H9 (cell line): ENCODE results near the gene EML1. TPM values are rescaled to one million over a fixed set of nuclear protein-coding genes. Genes with fewer than 3 reads are reported as not detected.

ENCODE experiments used
- DNase-seq: peaks from one replicate; pipeline ENCODE4 v3.0.0-alpha.2; 2017
- H2AFZ ChIP-seq: one replicate; pipeline ENCODE4 v1.6.1; 2013; ENCODE audit warnings: mild to moderate bottlenecking, low read length, control low read depth, moderate library complexity
- H2AK5ac ChIP-seq: 2 replicates; pipeline ENCODE4 v1.6.1; 2013; ENCODE audit warnings: low read length, control low read depth, mixed read lengths; ENCODE audit not compliant: insufficient read length
- H2BK120ac ChIP-seq: one replicate; pipeline ENCODE4 v1.6.1; 2013; ENCODE audit warnings: low read depth, mild to moderate bottlenecking, low read length, control low read depth, inconsistent platforms; ENCODE audit not compliant: poor library complexity, severe bottlenecking
- H2BK12ac ChIP-seq: 2 replicates; pipeline ENCODE4 v1.6.1; 2013; ENCODE audit warnings: low read length, control low read depth, mixed read lengths, low read depth; ENCODE audit not compliant: insufficient read length
- H2BK15ac ChIP-seq: 2 replicates; pipeline ENCODE4 v1.6.1; 2013; ENCODE audit warnings: low read depth, low read length, control low read depth
- H2BK20ac ChIP-seq: one replicate; pipeline ENCODE4 v1.6.1; 2013; ENCODE audit warnings: low read depth, mild to moderate bottlenecking, low read length, control low read depth, inconsistent platforms; ENCODE audit not compliant: poor library complexity, severe bottlenecking
- H2BK5ac ChIP-seq: 2 replicates; pipeline ENCODE4 v1.6.1; 2013; ENCODE audit warnings: low read length, control low read depth, mixed read lengths; ENCODE audit not compliant: insufficient read length
- H3K14ac ChIP-seq: 2 replicates; pipeline ENCODE4 v1.6.1; 2013; ENCODE audit warnings: low read length, control low read depth; ENCODE audit not compliant: insufficient read depth
- H3K18ac ChIP-seq: 2 replicates; pipeline ENCODE4 v1.6.1; 2013; ENCODE audit warnings: low read depth, mild to moderate bottlenecking, mixed read lengths, low read length, control low read depth; ENCODE audit not compliant: insufficient read length
- H3K23ac ChIP-seq: 2 replicates; pipeline ENCODE4 v1.6.1; 2013; ENCODE audit warnings: low read length, control low read depth, mixed read lengths, low read depth; ENCODE audit not compliant: insufficient read length
- H3K23me2 ChIP-seq: 2 replicates; pipeline ENCODE4 v1.6.1; 2013; ENCODE audit warnings: low read depth, mild to moderate bottlenecking, mixed read lengths, low read length, control low read depth; ENCODE audit not compliant: insufficient read length, poor library complexity, severe bottlenecking
- H3K27ac ChIP-seq: 2 replicates; pipeline ENCODE4 v1.5.1; 2013; ENCODE audit warnings: low read length, control low read depth, mixed read lengths, low read depth; ENCODE audit not compliant: insufficient read length
- H3K27me3 ChIP-seq: 2 replicates; pipeline ENCODE4 v1.6.1; 2013; ENCODE audit warnings: low read length, control low read depth, inconsistent platforms; ENCODE audit not compliant: insufficient read depth
- H3K4ac ChIP-seq: 2 replicates; pipeline ENCODE4 v1.6.1; 2013; ENCODE audit warnings: low read depth, mild to moderate bottlenecking, control low read depth, inconsistent platforms, low read length, moderate library complexity
- H3K4me1 ChIP-seq: 2 replicates; pipeline ENCODE4 v1.6.1; 2013; ENCODE audit warnings: low read length, control low read depth, inconsistent platforms; ENCODE audit not compliant: insufficient read depth
- H3K4me2 ChIP-seq: 2 replicates; pipeline ENCODE4 v1.6.1; 2013; ENCODE audit warnings: low read length, control low read depth, mixed read lengths; ENCODE audit not compliant: insufficient read length, insufficient read depth
- H3K56ac ChIP-seq: 2 replicates; pipeline ENCODE4 v1.6.1; 2013; ENCODE audit warnings: low read depth, mild to moderate bottlenecking, mixed read lengths, low read length, control low read depth; ENCODE audit not compliant: insufficient read length
- H3K79me1 ChIP-seq: 2 replicates; pipeline ENCODE4 v1.6.1; 2013; ENCODE audit warnings: low read depth, mild to moderate bottlenecking, moderate library complexity, low read length, control low read depth, inconsistent platforms; ENCODE audit not compliant: insufficient read depth, poor library complexity, severe bottlenecking
- H3K79me2 ChIP-seq: 2 replicates; pipeline ENCODE4 v1.6.1; 2013; ENCODE audit warnings: low read length, control low read depth, inconsistent platforms; ENCODE audit not compliant: insufficient read depth
- H3K9ac ChIP-seq: 2 replicates; pipeline ENCODE4 v1.6.1; 2013; ENCODE audit warnings: low read length, control low read depth, mixed read lengths; ENCODE audit not compliant: insufficient read length; ENCODE audit errors: extremely low read depth
- H3K9me3 ChIP-seq: one replicate; pipeline ENCODE4 v1.6.1; 2013; ENCODE audit warnings: low read depth, low read length, inconsistent platforms; ENCODE audit not compliant: control insufficient read depth
- H3T11ph ChIP-seq: one replicate; pipeline ENCODE4 v1.6.1; 2013; ENCODE audit warnings: mild to moderate bottlenecking, low read length, control low read depth, inconsistent platforms
- H4K20me1 ChIP-seq: one replicate; pipeline ENCODE4 v1.6.1; 2013; ENCODE audit not compliant: control insufficient read depth, insufficient read length, insufficient read depth
- H4K5ac ChIP-seq: 2 replicates; pipeline ENCODE4 v1.6.1; 2013; ENCODE audit warnings: low read depth, mild to moderate bottlenecking, mixed read lengths, low read length, control low read depth; ENCODE audit not compliant: insufficient read length
- H4K8ac ChIP-seq: replicated peaks from 2 replicates; pipeline ENCODE4 v1.6.1; 2013; ENCODE audit warnings: low read length, control low read depth, mixed read lengths, low read depth; ENCODE audit not compliant: insufficient read length
- H4K91ac ChIP-seq: 2 replicates; pipeline ENCODE4 v1.6.1; 2013; ENCODE audit warnings: low read depth, mild to moderate bottlenecking, moderate library complexity, mixed read lengths, low read length, control low read depth; ENCODE audit not compliant: insufficient read length
- H3K27ac Mint-ChIP-seq, 3 experiments: 2 replicates in 2 of 3; 3 replicates in 1 of 3; pipeline ENCODE4 v1.8.0; 2020 to 2021; ENCODE audit warnings: mixed read lengths in 3 of 3, mild to moderate bottlenecking in 1 of 3, moderate library complexity in 1 of 3
- H3K27me3 Mint-ChIP-seq: 2 replicates; pipeline ENCODE4 v1.8.0; 2021; ENCODE audit warnings: low read depth, mild to moderate bottlenecking, moderate library complexity, mixed read lengths
- H3K36me3 Mint-ChIP-seq, 3 experiments: 2 replicates in 2 of 3; 3 replicates in 1 of 3; pipeline ENCODE4 v1.8.0; 2020 to 2021; ENCODE audit warnings: low read depth in 3 of 3, mixed read lengths in 3 of 3; ENCODE audit not compliant: insufficient read depth in 1 of 3
- H3K4me1 Mint-ChIP-seq, 2 experiments: 2 replicates each; pipeline ENCODE4 v1.8.0; 2020; ENCODE audit warnings: mixed read lengths in 2 of 2
- H3K4me3 Mint-ChIP-seq, 2 experiments: 2 replicates in 1 of 2; 3 replicates in 1 of 2; pipeline ENCODE4 v1.8.0; 2020 to 2021; ENCODE audit warnings: mild to moderate bottlenecking in 2 of 2, mixed read lengths in 2 of 2, moderate library complexity in 1 of 2
- H3K9me3 Mint-ChIP-seq, 2 experiments: 2 replicates in 1 of 2; 3 replicates in 1 of 2; pipeline ENCODE4 v1.8.0; 2020; ENCODE audit warnings: mild to moderate bottlenecking in 2 of 2, mixed read lengths in 2 of 2, moderate library complexity in 1 of 2
- CTCF ChIP-seq: fragments of 200-600 bp; sonication (generic); conservative IDR thresholded peaks from 3 replicates; pipeline ENCODE4 v1.8.0; 2021; ENCODE audit warnings: antibody characterized with exemption, mild to moderate bottlenecking
- WGBS: extraction: QIAGEN DNeasy Blood & Tissue Kit; methylation state at CpG from one replicate; pipeline ENCODE4 v1.1.7; 2013; ENCODE audit warnings: missing lambda C conversion rate, low lambda C conversion rate, mixed read lengths; ENCODE audit not compliant: insufficient read length; ENCODE audit errors: extremely low coverage; 5-methylcytosine and 5-hydroxymethylcytosine counted together
- total RNA-seq: library from RNA; stranded (reverse); gene quantifications from 2 replicates; pipeline ENCODE4 v1.2.1, GENCODE V29; 2021

EML1 gene
- total RNA-seq, 1 experiment from 2014 or later: 16.7 TPM

- WGBS: no CpG with 5 or more reads among the region's 12 CpGs
- H2BK15ac ChIP-seq: no peak overlapping the region
- Mint-ChIP-seq H3K4me3 (no peak overlapping the region), H3K27me3 (no peaks in the 10 kb centered on the region; the same call in 1 of the 2 replicates), H3K27ac (no peak overlapping the region), H3K9me3 (no peaks in the 10 kb centered on the region), H3K36me3 (no peaks in the 10 kb centered on the region), H3K4me1 (peaks cover 14 to 19% of the 10 kb centered on the region in 2 experiments)
- H4K91ac ChIP-seq: no peak overlapping the region
- no peak overlapping the region for H3K4ac ChIP-seq
- H3K23ac ChIP-seq: no peak overlapping the region
- no peak overlapping the region for H2BK5ac ChIP-seq
- no peaks in the 10 kb centered on the region for H3K79me2 ChIP-seq
- H2AK5ac ChIP-seq: no peak overlapping the region
- no peak overlapping the region for H3K18ac ChIP-seq
- no peak overlapping the region for H3T11ph ChIP-seq
- no peak overlapping the region for H3K27ac ChIP-seq
- H3K79me1 ChIP-seq: no peaks in the 10 kb centered on the region
- no peak overlapping the region for H3K56ac ChIP-seq
- H2BK12ac ChIP-seq: no peak overlapping the region
- no peaks in the 10 kb centered on the region for H3K9me3 ChIP-seq
- H2BK120ac ChIP-seq: no peak overlapping the region
- no peak overlapping the region for H3K14ac ChIP-seq
- H2BK20ac ChIP-seq: no peak overlapping the region
- H2AFZ ChIP-seq: no peak overlapping the region
- TF ChIP-seq CTCF: no peak
- no peaks in the 10 kb centered on the region for H4K20me1 ChIP-seq
- H4K5ac ChIP-seq: no peak overlapping the region
- H3K4me1 ChIP-seq: no peaks in the 10 kb centered on the region; the same call in 1 of the 2 replicates
- H4K8ac ChIP-seq: no peak overlapping the region
- no peaks in the 10 kb centered on the region for H3K27me3 ChIP-seq
- H3K23me2 ChIP-seq: no peaks in the 10 kb centered on the region
- no peak overlapping the region for H3K4me2 ChIP-seq
- no peak for DNase-seq
- H3K9ac ChIP-seq: no peak overlapping the region
These were observed 12.7 kb downstream of the EML1 start for GRCh38 chr14:99805757-99806439.
